Measurements from ENCODE around the gene AATK. TPM values are rescaled to one million over a fixed set of nuclear protein-coding genes. Genes with fewer than 3 reads are reported as not detected.

AATK gene, protein sequence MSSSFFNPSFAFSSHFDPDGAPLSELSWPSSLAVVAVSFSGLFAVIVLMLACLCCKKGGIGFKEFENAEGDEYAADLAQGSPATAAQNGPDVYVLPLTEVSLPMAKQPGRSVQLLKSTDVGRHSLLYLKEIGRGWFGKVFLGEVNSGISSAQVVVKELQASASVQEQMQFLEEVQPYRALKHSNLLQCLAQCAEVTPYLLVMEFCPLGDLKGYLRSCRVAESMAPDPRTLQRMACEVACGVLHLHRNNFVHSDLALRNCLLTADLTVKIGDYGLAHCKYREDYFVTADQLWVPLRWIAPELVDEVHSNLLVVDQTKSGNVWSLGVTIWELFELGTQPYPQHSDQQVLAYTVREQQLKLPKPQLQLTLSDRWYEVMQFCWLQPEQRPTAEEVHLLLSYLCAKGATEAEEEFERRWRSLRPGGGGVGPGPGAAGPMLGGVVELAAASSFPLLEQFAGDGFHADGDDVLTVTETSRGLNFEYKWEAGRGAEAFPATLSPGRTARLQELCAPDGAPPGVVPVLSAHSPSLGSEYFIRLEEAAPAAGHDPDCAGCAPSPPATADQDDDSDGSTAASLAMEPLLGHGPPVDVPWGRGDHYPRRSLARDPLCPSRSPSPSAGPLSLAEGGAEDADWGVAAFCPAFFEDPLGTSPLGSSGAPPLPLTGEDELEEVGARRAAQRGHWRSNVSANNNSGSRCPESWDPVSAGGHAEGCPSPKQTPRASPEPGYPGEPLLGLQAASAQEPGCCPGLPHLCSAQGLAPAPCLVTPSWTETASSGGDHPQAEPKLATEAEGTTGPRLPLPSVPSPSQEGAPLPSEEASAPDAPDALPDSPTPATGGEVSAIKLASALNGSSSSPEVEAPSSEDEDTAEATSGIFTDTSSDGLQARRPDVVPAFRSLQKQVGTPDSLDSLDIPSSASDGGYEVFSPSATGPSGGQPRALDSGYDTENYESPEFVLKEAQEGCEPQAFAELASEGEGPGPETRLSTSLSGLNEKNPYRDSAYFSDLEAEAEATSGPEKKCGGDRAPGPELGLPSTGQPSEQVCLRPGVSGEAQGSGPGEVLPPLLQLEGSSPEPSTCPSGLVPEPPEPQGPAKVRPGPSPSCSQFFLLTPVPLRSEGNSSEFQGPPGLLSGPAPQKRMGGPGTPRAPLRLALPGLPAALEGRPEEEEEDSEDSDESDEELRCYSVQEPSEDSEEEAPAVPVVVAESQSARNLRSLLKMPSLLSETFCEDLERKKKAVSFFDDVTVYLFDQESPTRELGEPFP (N-terminal part only)
- polyA plus RNA-seq (ENCODE audit: insufficient read depth in 1 of 5, insufficient read length in 5 of 5, low replicate concordance in 1 of 5) = 10 to 100 TPM in 4 of 5 donors, 1 to 10 TPM in 1; 8.9 to 27.2 (median 16.6) TPM
- long read RNA-seq, donor 1, partial matches to known transcripts = 7 of 7 reads
- long read RNA-seq, donor 1, other reads (novel, unspliced or antisense) = 0 of 7 reads
- long read RNA-seq, donor 2, full-length matches to known transcripts = 1 of 1 reads
- long read RNA-seq, donor 2, partial matches to known transcripts = 0 of 1 reads
- long read RNA-seq, donor 2, other reads (novel, unspliced or antisense) = 0 of 1 reads
- long read RNA-seq, donor 3 = 0 reads
- long read RNA-seq, donor 4 = 0 reads
- long read RNA-seq, donor 5 = 0 reads
- long read RNA-seq, donor 6 = 0 reads
- long read RNA-seq, donor 7 = 0 reads
- long read RNA-seq, donor 8 = 0 reads

DNA sequence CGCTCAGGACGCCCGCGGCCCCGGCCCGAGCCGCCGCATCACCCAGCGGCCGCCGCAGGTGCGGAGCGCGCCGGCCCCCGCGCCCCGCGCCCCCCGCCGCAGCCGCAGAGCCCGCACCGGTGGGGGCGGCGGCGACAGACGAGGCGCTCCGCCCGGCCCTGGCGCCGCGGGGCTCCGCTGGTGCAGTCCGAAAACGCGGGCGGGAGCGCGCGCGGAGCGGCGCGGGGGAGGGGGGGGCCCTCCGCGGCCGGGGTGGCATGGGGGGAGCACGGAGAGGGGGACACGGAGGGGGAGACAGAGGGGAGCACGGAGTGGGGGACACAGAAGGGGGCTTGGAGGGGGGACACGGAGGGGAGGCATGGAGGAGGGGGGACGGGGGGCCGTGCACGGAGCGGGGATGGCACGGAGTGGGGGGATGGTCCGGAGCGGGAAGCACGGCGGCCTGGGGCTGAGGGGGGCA is at the start of gene AATK:
TSS of gene AATK (minus strand) at position 189 of the 460 bp plus-strand sequence. CDS start 229 bp downstream, outside the sequence.
- DNase-seq = no peak

DNA sequence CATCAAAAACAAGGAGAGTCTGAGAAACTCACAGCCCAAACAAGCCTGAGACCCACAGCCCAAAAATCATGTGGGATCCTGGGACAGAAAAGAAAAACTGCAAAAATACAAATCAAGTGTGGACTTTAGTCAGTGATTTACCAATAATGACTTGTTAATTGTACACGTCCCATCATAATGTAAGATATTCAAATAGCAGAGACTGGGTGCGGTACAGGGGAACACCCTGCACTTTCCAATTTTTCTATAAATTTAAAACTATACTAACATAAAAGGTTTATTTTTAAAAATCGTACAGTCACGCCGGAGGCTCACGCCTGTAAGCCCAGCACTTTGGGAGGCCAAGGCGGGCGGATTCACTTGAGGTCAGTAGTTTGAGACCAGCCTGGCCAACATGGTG is 48.0 kb upstream of the AATK start:
- DNase-seq = no peak

DNA sequence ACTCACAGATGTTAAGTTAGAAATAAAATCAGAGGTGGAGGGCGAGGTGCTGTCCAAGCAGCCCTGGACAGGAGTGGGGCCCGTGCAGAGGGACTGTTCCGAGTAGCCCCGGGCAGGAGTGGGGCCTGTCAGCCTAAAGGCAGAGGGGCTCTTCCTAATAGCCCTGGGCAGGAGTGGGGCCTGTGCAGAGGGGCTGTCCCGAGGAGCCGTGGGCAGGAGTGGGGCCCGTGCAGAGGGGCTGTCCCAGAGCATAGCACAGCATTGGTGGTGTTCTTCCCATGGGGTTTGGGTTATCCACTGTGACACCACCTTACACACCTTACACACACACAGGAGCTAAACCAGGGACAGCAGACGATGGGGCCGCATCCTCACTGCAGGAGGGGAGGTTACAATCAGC is 46.3 kb upstream of the AATK start:
- no peak for DNase-seq

DNA sequence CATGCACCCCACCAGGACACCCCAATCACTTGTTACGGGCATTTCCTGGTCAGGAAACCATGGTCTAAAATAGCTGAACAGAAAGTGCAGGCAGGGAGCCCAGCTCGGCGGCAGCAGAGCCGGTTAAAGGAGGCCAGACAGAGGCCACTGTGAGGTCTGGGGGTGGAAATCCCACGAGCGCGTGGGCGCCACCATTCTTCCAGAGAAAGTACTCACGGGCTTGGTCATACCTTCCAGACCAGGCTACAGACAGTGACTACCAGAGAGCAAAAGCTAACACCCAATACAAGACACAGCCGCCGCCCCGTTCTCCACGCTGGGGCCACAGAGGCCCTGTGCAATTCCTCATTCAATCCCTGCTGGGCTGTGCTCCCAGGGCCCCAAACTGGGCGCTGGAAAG is 44.8 kb upstream of the AATK start:
- no peak for DNase-seq

DNA sequence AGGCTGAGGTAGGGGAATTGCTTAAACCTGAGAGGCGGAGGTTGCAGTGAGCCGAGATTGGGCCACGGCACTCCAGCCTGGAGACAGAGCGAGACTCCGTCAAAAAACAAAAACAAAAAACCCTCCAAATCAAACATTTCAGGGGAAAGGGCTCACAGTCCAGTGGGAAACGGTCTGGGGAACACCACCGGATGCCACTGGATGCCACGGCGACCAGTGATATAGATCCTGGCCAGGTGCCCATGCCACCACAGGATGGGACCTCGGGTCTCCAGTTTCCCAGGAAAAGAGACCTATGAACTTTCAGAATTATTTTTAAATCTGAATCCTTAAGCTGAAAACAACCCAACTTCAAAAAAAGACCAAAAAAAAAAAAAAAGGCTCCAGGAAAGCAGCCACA is 44.4 kb upstream of the AATK start:
- DNase-seq = no peak

DNA sequence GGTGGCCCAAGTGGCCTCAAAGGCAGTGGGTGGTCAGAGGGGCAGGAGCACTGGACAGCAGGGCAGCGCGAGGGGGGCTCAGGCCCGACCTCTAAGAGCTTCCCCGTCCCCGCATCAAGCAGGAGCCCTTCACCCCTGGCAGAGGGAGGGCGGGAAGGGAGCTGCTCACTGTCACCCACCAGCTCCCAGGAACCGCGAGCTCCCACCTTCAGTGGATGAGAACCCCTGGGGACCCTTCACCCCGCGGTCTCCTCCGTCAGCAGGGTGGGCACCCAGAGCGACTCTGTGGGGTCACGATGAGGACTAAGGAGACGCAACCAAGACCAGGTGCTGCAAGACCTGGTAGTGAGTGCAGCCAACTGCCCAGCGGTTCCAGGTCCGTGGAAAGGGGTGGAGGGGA is 43.1 kb upstream of the AATK start:
- no peak for DNase-seq

DNA sequence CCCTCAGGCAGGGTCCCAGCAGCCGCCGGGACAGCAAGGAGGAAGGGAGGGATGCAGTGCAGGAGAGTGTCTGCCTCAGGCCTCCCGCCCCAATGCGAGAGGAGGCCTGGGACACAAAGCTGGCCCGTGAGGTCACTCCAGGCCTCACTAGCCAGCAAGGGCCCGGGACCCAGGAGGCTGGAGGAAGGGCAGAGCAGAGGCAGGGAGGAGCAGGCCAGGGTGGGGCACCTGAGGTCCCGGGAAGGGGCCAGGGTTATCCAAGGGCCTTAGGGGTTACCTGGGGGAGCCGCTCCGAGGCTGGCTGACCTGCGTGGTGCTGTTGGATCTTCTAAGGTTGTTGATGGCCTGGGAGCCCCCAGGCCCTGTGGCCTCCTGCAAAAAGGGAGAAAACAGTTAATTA is 42.6 kb upstream of the AATK start:
- DNase-seq = no peak

DNA sequence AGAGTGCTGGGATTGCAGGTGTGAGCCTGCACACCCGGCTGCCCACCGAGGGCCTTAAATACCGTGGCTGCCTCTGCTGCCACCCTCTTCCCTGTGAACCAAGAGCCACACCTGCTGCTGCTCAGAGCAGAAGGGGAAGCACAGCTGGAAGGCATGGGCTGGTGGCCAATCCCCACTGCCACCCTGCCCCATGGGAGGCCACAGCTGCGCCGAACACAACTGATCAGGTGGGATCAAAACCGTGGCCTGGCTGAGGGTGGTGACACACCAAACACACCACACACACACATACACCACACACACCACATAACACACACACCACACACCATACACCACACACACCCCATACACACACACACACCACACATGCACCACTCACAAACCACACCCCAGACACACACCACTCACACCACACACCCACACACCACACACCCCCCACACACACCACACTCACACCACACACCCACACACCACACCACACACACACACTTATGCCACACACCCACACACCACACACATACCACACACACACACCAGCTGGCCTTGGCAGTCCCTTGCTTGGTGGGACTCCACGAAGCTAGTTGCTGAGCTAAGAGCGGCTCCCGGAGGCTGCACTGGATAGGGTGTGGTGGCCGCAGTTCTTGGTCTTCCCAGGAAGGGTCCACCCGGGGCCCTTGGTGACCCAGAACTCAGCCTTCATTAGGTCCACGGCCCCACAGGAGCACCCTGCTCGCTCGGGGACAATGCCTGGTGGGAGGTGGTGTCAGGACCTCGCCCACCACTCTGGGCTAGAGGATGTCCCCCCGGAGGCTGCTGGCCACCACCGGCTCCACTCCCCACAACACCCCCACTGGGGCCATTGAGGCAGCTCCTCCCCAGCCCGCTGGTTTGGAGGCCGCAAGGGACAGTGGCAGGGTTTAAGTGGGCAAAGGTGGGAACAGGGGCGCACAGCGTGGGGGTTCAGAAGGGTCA is 41.9 kb upstream of the AATK start:
- DNase-seq = no peak

DNA sequence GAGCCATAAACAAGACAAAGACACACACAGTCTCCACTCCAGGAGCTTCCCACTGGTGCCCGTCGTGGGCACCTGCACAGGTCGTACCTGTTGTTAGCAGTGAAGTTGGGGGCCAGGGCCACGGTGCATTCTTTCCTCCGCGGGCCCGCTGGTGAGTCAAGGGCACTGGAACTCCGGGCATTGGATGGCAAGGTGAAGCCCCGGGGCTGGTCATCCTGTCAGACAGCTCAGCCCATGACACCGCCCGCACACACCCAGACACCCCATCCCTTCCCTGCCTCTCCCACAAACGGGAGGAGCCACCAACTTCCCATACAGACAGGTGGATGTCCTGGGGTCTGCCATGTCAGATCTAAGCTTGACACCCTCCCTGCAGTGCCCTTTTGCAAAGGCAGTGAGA is 40.6 kb upstream of the AATK start:
- no peak for DNase-seq

DNA sequence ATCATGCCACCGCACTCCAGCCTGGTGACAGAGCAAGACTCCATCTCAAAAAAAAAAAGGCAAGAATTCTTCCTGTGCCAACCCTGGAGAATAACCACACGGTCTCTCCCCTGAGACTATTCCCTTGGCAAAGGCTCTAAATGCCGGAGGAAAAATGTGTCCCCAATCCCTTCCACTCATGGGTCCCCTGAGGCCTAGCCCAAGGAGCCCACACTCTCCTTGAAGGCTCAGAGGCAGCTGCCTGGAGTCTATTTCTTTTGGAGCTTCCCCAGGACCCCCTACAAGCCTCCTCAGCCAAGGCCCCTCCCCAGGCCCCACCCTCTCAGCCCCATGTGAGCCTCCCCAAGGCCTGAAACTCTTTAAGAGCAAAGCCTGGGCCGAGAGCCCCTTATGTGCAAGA is 40.1 kb upstream of the AATK start:
- DNase-seq = no peak

DNA sequence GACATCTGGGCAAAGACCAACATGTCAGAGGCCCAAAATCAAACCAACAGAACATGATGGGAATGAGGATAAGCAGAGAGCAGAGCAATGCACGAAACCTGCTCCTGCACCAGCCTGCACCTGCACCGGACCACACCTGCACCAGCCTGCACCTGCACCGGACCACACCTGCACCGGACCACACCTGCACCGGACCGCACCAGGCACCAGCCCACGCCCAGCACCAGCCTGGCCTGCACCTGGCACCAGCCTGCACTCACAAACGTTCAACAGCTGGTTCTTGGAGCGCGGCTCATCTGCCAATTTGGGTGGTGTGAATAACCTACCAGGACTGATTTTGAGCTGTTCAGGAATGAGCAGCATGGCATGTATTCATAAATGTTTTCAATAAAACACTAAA is 38.6 kb upstream of the AATK start:
- DNase-seq = no peak

DNA sequence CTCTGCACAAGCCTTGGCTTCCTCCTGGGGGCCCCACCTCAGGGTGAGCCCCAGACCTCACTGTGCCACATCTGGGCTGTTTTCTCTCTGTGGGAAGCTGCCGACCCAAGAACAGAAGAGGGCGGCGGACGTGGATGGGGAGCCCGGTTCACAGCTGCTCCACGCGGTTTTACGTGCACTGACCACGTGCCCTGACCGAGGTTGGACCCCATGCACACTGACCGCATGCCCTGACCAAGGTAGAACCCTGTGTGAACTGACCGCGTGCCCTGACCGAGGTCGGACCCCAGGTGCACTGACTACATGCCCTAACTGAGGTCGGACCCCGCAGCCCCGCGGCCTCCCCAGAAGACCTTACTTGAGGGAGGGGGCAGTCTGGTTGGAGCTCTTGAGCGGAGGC is 37.1 kb upstream of the AATK start:
- no peak for DNase-seq

DNA sequence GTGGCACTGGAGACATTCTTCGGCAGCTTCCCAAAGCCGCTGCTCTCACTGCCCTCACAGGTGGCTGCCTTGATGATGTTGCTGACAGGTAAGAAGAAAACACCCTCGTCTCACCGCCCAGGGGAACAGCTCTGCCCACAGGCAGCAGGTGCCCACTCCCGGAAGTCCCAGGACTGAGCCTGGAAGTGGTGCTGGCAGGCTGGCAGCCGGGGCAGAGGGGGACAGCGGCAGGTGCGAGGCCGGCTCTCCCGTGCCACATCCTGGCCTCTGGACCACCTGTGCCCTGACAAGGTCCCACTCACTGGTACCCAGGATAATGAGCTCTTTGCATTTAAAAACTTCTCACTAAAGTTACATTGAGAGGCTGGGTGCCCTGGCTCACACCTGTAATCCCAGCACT is 36.3 kb upstream of the AATK start:
- no peak for DNase-seq

DNA sequence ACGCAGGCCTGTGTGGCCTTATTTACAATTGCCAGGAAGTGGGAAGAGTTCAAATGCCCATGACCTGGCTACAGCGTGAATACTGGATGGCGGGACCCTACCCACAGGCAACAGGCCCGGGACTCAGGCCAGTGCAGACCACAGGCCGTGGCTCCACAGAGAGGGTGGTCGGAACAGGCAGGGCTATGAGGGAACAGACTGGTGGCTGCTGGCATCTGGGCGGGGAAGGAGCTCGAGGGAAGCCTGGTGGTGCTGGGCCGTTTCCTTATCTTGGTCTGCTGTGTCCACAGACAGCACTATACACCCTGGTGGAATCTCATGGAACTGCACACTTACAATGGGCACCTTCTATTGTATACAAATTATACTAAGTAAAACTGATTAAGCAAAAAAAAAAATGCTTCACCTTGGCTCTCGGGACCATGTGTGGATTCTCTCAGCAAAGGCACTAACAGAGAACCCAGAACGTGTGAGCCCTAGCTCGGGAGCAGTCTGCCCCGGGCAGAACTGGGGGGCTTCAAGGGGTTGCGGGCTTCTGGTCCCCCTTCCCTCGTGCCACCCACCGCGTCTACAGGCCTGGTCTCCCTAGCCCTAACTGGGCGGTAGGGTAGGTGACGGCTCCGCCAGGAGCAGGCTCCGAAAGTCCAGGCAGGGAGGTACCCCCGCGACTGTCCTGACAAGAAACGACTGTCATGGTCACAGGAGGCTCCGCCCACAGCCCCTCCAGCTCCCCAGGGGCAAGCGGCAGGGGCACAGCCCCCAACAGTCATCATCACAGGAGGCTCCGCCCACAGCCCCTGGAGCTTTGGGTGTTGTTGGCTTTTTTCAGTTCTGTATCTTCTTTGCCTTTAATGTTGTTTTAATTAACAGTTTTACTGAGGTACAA is 34.9 kb upstream of the AATK start:
- peak in 1 of 2 donors; percentile 15 for DNase-seq

DNA sequence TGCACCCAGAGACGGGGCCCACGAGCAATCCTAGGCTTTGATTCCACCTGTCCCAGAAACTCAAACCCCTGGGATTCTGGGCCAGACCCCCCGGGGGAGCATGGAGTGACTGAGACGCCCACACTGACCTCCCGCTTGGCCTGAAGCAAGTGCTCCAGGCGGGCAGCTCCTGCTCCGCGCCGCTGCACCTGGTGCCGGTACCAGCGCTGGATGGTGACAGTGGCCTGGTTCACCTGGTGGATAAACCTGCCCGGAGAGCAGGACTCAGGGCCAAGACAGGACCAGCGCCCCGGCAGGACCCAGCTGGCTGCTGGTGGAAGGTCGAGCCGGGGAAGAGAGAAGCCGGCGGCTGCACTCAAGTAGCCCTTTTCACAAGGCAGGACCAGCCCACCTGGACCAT is 34.2 kb upstream of the AATK start:
- DNase-seq = no peak

DNA sequence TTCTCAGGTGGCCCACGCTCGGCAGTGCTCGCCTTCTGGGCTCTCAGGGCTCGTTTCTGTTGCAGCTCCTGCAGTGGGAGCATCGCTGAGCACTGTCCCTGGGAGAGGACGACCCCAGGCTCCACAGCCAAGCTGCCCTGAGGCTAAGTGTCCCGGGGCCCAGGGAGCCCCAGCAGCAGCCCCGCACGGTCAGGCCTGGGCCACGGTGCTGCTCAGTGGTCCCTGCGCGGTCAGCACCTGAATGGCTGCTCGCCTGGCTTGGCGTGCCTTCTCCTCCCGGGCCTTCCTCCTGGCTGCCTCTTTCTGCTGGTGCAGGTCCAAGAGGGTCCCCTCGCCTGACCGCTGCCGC is 33.4 kb upstream of the AATK start:
- DNase-seq = no peak

DNA sequence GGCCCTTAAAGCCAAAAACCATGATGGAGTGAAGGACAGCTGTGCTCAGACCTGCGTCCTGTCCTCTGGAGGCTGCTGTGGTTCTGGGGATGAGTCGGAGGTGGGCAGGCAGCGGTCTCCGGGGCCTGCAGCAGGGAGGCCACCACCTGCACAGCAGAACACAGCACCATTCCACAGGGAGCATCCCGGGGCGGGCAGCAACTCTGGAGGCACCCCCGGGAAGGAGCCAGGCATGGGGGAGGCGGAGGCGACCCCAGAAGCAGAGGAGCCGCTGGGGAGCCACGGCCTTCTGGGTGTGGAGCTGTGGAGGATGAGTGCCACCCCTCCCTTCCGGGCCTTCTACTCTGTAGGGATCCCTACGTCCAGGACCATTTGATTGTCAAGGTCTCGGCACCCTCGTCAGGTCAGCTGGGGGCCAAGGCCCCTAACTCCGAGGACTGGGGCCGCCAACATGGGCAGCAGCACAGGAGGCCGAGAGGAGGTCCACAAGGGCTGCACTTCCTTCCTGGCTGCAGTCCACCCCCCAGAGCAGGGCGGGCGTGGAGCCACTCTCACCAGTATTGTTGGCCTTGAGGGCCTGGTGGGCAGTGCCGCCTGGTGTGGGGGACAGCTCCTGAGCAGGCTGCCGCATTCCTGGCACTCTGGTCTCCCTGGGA is 32.9 kb upstream of the AATK start:
- no peak for DNase-seq

DNA sequence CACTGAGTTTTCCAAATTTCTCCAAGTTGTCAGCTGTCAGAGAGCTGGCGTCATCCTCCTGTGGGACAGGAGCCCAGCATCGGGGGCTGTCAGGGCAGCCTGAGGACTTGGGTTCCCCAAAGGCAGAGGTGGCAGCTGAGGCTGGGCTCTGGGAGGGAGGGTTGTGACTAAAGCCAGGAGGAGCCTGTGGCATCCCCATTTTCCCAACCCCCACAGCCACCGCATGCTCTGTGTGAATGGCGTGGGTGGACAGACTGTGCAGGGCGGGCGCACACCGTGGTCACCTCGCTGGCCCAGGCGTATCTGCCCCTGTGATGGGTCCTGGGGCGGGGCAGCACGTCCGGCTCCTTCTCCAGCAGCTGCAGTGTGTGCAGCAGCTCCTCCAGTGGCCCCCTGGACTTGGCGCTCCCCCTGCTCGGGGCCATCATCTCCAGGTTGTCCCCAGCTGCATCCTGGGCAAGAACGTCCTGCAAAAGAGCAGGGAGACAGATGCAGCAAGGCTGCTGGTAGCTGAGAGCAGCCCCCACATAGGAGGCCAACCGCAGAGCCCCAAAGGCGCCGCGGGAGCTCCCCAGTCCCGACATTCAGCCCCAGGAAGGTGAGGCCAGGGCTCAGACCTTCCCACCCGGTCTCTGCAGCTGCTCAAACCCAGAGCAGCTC is 31.9 kb upstream of the AATK start:
- no peak for DNase-seq

All from right lung (tissue), 10 donors.